Esophagus squamous epithelium (tissue), 4 donors: ENCODE results near the gene LMO1.

ENCODE experiments used
- POLR2A ChIP-seq, 4 donors: fragments of 450-650 bp; IDR thresholded peaks; one replicate each; pipeline ENCODE4 v1.6.1; 2017; ENCODE audit warnings: antibody characterized with exemption in 4 of 4, mild to moderate bottlenecking in 4 of 4, moderate library complexity in 3 of 4
- TF ChIP-seq, protein P1 (sequence below), 6 experiments: fragments of 450-650 bp in 4 of 6; fragments of 200-600 bp in 2 of 6; sonication (generic) in 2 of 6; IDR thresholded peaks; one replicate each; pipeline ENCODE4 v1.5.1; 2016 to 2019; ENCODE audit warnings: antibody characterized with exemption in 6 of 6, mild to moderate bottlenecking in 4 of 6, moderate library complexity in 4 of 6

- TF ChIP-seq POLR2A (IDR thresholded peaks at IDR 0.05) = no peak
- TF ChIP-seq, protein P1, sequence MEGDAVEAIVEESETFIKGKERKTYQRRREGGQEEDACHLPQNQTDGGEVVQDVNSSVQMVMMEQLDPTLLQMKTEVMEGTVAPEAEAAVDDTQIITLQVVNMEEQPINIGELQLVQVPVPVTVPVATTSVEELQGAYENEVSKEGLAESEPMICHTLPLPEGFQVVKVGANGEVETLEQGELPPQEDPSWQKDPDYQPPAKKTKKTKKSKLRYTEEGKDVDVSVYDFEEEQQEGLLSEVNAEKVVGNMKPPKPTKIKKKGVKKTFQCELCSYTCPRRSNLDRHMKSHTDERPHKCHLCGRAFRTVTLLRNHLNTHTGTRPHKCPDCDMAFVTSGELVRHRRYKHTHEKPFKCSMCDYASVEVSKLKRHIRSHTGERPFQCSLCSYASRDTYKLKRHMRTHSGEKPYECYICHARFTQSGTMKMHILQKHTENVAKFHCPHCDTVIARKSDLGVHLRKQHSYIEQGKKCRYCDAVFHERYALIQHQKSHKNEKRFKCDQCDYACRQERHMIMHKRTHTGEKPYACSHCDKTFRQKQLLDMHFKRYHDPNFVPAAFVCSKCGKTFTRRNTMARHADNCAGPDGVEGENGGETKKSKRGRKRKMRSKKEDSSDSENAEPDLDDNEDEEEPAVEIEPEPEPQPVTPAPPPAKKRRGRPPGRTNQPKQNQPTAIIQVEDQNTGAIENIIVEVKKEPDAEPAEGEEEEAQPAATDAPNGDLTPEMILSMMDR (IDR thresholded peaks at IDR 0.05) = no peak
Observed at GRCh38 chr11:8224711-8225110, 39.0 kb downstream of the LMO1 start.
